Naive B cell (primary cell): ENCODE data around the gene TIAM1. TPM values are rescaled to one million over a fixed set of nuclear protein-coding genes. Genes with fewer than 3 reads are reported as not detected.

Experiments
- ATAC-seq, 2 donors: fragments of 150-1000 bp; cut with Tn5 transposase; 2 replicates each; pipeline ENCODE4 v1.10.0; 2021; ENCODE audit warnings: low read depth in 2 of 2, mild to moderate bottlenecking in 2 of 2, moderate library complexity in 2 of 2
- DNase-seq: peaks from one replicate; pipeline ENCODE4 v3.0.0; 2022
- H3K27ac Mint-ChIP-seq, 6 donors: one replicate each; pipeline ENCODE4 v1.8.0; 2020 to 2022; ENCODE audit warnings: mild to moderate bottlenecking in 6 of 6, mixed read lengths in 6 of 6, moderate library complexity in 5 of 6, inconsistent platforms in 2 of 6
- H3K27me3 Mint-ChIP-seq, 3 donors: one replicate each; pipeline ENCODE4 v1.8.0; 2021 to 2022; ENCODE audit warnings: mixed read lengths in 3 of 3, mild to moderate bottlenecking in 1 of 3
- H3K36me3 Mint-ChIP-seq, 2 donors: one replicate each; pipeline ENCODE4 v1.8.0; 2020 to 2022; ENCODE audit warnings: mixed read lengths in 2 of 2, inconsistent platforms in 1 of 2, mild to moderate bottlenecking in 1 of 2
- H3K4me1 Mint-ChIP-seq, 3 donors: one replicate each; pipeline ENCODE4 v1.8.0; 2020 to 2022; ENCODE audit warnings: mixed read lengths in 3 of 3, inconsistent platforms in 1 of 3, mild to moderate bottlenecking in 1 of 3, moderate library complexity in 1 of 3
- H3K4me3 Mint-ChIP-seq, 8 donors: one replicate each; pipeline ENCODE4 v1.8.0; 2020 to 2022; ENCODE audit warnings: mild to moderate bottlenecking in 8 of 8, mixed read lengths in 8 of 8, moderate library complexity in 8 of 8, inconsistent platforms in 2 of 8
- H3K9me3 Mint-ChIP-seq, 7 donors: one replicate each; pipeline ENCODE4 v1.8.0; 2020 to 2022; ENCODE audit warnings: mixed read lengths in 7 of 7, mild to moderate bottlenecking in 5 of 7, inconsistent platforms in 2 of 7, moderate library complexity in 1 of 7
- polyA plus RNA-seq, 6 donors: library from polyadenylated mRNA; unstranded; fragments of 300-500 nt; fragmentation: Illumina TruSeq; gene quantifications; one replicate each; pipeline ENCODE4 v1.2.3, GENCODE V29; 2021; ENCODE audit warnings: low read depth in 6 of 6

The TIAM1 gene
- polyA plus RNA-seq, 6 donors from 2014 or later = 0.05 to 0.31 (median 0.11) TPM; not detected in 2

DNA sequence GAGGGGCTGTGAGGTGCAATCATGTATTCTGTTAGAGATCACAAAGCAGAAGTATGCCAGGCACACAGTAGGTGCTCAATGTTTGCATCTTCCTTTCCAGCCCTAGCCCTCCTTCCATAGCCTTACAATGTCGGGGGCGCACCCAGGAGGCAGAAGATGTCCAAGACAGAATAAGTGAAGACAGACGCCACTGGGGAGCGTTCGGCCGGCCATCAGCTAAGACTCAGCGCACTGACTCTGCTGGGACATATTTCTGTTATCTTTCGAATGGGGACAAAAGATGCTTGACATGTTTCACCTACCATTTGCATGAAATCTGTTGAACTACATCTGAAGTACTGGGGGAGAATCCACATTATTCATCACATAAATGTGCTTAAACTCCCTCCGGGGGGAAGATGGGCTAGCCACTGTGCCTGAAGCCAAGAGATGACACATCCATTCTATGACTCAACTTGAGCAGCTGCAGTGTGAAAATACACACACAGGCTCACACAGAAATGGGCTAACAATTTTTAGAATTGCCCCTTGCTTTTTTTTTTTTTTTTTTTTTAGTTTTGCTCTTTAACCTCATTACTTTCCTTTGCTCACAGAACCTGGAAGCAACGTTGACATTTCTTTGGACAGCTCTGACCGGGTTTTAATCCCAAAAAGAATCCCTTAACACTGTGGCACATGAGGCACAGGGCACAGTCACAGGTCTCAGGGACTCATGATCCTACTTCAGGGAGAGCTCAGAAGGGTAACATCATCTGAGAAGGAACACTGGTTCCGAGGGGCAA is 7.9 kb downstream of the TIAM1 start:
- Mint-ChIP-seq H3K4me3 (no peak overlapping the region), H3K9me3 (peaks cover 0 to 1% (median 0%) of the 10 kb centered on the region in 7 donors), H3K36me3 (no peaks in the 10 kb centered on the region), H3K4me1 (no peaks in the 10 kb centered on the region), H3K27me3 (peaks cover 7 to 17% (median 7%) of the 10 kb centered on the region in 3 donors), H3K27ac (no peak overlapping the region)
- no peak for ATAC-seq
- DNase-seq = no peak

DNA sequence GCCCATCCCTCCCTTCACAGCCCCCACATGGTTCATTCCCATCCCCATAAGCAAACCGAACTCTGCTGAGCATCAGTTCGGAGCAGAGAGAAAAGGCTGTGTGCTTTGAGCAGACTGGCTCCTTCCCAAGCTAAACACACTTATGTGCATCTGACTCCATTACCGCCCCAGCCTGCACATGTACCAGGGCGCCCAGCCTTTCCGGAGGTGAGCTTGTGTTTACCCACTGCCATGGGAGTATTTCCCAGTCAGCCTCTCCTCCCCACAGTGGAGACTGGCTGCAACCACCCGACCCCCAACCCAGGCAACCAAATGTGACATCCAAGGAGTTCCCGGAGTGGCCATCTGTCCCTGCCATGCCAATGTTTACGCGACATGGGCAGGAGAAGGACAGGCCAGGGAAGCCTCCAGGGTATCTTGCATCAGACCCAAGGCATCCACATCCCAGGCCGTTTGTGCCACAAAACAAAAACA is 9.4 kb downstream of the TIAM1 start:
- Mint-ChIP-seq H3K36me3 (no peaks in the 10 kb centered on the region), H3K9me3 (peaks cover 0 to 6% (median 1%) of the 10 kb centered on the region in 7 donors), H3K27ac (no peak overlapping the region), H3K4me3 (no peak overlapping the region), H3K27me3 (peaks cover 0 to 3% (median 0%) of the 10 kb centered on the region in 3 donors), H3K4me1 (no peaks in the 10 kb centered on the region)
- DNase-seq (no peak), ATAC-seq (no peak)

DNA sequence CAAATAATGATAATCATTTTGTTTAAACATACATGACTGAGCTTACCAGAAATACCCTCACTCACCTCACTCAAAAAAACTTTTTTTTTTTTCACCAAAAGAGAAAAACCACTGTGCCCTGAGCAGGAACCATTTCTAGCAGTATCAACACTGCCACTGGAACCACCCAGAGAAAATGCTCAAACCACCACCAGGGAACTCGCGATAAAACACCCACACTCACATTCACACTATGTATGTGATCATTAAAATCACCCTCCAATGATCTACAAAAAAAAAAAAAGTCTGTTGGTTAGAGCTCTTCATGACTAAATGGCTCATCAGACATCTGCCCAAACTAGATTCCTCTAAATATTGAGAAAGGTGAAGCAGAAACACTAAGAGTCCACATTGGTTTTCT is 11.5 kb downstream of the TIAM1 start:
- Mint-ChIP-seq H3K4me3 (no peak overlapping the region), H3K27ac (no peak overlapping the region), H3K36me3 (no peaks in the 10 kb centered on the region), H3K27me3 (no peaks in the 10 kb centered on the region), H3K9me3 (peaks cover 0 to 9% (median 3%) of the 10 kb centered on the region in 7 donors), H3K4me1 (peaks cover 0 to 3% (median 0%) of the 10 kb centered on the region in 3 donors)
- DNase-seq (no peak), ATAC-seq (no peak)

DNA sequence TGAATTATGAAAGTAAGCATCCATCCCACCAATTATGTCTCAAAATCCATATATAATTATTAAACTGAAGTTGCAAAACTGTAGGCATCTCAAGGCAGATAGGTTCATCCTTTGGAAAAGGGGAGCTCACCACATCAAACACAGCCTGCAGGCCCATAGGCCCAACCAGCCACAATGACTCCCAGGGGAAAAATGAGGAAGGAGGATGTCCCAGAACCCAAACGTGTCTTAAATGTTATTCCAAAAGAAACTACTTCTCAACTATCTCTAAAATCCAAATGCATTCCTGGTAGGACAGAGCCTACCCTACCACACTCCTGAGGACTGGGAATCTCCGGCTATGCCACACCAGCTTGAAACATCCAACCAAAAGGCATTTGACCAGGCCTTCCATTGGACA is 12.8 kb downstream of the TIAM1 start:
- Mint-ChIP-seq H3K27me3 (no peaks in the 10 kb centered on the region), H3K27ac (no peak overlapping the region), H3K9me3 (peaks cover 0 to 9% (median 3%) of the 10 kb centered on the region in 7 donors), H3K36me3 (no peaks in the 10 kb centered on the region), H3K4me1 (peaks cover 9 to 14% (median 11%) of the 10 kb centered on the region in 3 donors), H3K4me3 (no peak overlapping the region)
- DNase-seq = no peak
- ATAC-seq = no peak

DNA sequence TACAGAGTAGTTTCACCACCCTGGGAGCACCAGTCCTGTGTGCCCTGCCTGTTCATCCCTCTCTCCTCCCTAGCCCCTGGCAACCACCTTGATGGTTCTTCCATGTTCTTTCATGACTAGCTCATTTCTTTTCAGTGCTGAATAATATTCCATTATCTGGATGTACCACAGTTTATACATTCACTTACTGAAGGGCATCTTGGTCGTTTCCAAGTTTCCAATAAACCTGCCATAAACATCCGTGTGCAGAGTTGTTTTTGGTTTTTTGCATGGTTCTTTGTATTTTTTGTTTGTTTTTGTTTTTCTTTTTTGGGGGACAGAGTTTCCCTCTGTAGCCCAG is 13.9 kb downstream of the TIAM1 start:
- no peak overlapping the region for H3K27ac Mint-ChIP-seq
- H3K4me1 Mint-ChIP-seq = peaks cover 16 to 20% (median 17%) of the 10 kb centered on the region in 3 donors

DNA sequence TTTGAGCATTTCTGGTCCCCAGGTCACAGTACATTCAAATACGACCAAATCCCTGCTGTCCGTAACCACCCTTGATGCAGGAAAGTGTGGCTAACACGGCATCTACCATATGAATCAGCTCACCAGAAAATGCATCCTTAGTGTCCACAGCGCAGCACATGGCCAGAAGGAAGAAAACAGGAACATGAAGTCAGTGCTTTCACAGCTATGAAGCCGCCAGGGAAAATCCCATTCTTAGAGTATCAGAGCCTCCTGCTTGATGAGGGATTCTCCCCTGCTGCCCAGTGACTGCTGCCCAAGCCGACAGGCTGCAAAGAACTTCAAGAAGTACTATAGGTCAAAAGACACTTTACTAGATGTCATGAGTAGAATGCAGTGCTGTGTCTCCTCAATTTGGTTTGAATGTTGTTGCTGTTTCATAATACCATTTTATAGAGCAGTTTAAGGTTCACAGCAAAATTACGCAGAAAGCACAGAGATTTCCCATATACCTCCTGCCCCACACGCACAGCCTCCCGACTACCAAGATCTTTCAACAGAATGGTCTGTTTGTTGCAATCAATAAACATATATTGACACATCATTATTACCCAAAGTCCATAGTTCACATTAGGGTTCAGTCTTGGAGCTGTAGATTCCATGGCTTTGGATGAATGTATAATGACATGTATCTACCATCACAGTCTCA is 14.5 kb downstream of the TIAM1 start:
- DNase-seq = no peak
- no peaks in the 10 kb centered on the region for H3K27me3 Mint-ChIP-seq
- peaks cover 0 to 9% (median 3%) of the 10 kb centered on the region in 7 donors for H3K9me3 Mint-ChIP-seq
- peaks cover 16 to 20% (median 17%) of the 10 kb centered on the region in 3 donors for H3K4me1 Mint-ChIP-seq
- ATAC-seq = no peak
- no peak overlapping the region for H3K27ac Mint-ChIP-seq
- no peak overlapping the region for H3K4me3 Mint-ChIP-seq
- H3K36me3 Mint-ChIP-seq = no peaks in the 10 kb centered on the region

More for the DNA sequence above, 13.9 kb downstream of the TIAM1 start:
- no peaks in the 10 kb centered on the region for H3K27me3 Mint-ChIP-seq
- DNase-seq (no peak), ATAC-seq (no peak)
- peaks cover 0 to 9% (median 3%) of the 10 kb centered on the region in 7 donors for H3K9me3 Mint-ChIP-seq
- no peak overlapping the region for H3K4me3 Mint-ChIP-seq
- H3K36me3 Mint-ChIP-seq = no peaks in the 10 kb centered on the region

DNA sequence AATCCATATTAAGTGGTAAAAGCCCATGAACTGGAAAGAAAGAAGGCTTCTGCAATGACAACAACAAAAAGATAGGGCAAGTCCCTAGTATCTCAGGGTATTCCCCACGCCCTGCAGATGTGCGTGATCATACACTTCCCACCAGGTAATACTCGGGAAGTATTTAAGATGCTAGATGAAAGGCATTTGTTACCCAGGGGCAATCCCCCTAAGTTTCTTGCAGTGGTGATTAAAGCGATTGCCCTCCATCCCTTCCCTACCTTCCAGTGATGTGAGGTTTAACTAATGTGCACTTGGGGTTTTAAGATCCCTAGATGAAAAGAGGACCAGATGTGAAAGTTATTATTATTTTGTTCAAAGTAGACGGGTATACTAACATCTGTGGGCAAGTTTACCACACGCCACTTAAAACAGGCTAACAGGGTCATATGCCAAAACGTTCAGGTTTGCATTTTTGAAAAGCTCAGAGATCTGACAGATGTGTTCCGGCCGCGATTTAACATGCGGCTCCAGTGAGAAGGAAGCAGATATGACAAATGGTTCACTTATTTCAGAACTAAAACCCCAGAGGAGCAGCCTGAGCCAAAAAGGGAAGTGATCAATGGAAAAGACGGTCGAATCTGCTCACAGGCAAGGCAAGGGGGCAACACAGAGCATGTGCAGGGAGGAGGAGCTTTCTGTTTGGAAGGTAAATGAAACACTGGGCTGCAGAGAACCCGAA is 17.4 kb downstream of the TIAM1 start:
- H3K4me1 Mint-ChIP-seq = peaks cover 16 to 20% (median 17%) of the 10 kb centered on the region in 3 donors
- H3K27ac Mint-ChIP-seq = peak overlapping the region; percentile 44 to 62 (median 54)
- peaks cover 0 to 9% (median 3%) of the 10 kb centered on the region in 7 donors for H3K9me3 Mint-ChIP-seq
- no peaks in the 10 kb centered on the region for H3K27me3 Mint-ChIP-seq
- H3K4me3 Mint-ChIP-seq = peak overlapping the region; percentile 18 to 74 (median 65)
- H3K36me3 Mint-ChIP-seq = no peaks in the 10 kb centered on the region
- ATAC-seq (peak; percentile 91 to 92), DNase-seq (peak; percentile 66)

DNA sequence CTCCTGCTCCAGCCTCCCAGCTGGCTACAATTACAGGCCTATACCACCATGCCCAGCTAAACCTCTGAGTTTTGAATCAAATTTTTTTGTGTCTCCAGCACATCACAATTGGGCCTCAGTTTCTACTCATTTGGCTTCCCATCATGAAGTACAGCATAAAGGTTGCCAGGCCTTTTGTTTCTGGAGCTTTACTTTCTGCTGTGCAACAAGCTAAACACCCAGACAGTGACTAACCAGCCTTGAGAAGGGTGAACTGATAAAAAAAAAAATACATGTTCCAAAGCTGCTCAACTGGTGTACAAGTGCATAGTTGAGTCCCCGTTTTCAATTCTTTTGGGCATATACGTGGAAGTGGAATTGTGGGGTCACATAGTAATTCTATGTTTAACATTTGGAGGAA is 25.1 kb downstream of the TIAM1 start:
- no peaks in the 10 kb centered on the region for H3K36me3 Mint-ChIP-seq
- no peaks in the 10 kb centered on the region for H3K4me1 Mint-ChIP-seq
- no peak for DNase-seq
- no peaks in the 10 kb centered on the region for H3K27me3 Mint-ChIP-seq
- H3K27ac Mint-ChIP-seq = no peak overlapping the region
- ATAC-seq = no peak
- peaks cover 0 to 2% (median 0%) of the 10 kb centered on the region in 7 donors for H3K9me3 Mint-ChIP-seq
- H3K4me3 Mint-ChIP-seq = no peak overlapping the region

DNA sequence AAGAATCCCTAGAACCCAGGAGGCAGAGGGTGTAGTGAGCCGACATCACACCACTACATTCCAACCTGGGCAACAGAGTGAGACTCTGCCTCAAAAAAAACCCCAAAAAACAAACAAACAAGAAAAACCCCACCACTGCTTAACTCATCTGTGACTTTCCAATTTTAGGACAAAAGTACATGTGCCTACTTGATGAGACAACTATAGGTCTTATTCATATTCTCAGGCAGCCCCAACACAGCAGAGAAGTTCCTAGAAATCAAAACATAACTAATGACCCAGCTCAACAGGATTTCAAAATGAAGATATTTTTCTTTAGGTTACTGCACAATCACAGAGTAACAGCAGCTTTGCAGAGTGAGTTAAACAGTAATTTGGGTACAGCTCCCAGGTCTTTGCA is 26.4 kb downstream of the TIAM1 start:
- ATAC-seq (no peak), DNase-seq (no peak)
- no peaks in the 10 kb centered on the region for H3K36me3 Mint-ChIP-seq
- no peak overlapping the region for H3K27ac Mint-ChIP-seq
- H3K4me1 Mint-ChIP-seq = no peaks in the 10 kb centered on the region
- no peaks in the 10 kb centered on the region for H3K27me3 Mint-ChIP-seq
- no peak overlapping the region for H3K4me3 Mint-ChIP-seq
- H3K9me3 Mint-ChIP-seq = peaks cover 0 to 2% (median 0%) of the 10 kb centered on the region in 7 donors

DNA sequence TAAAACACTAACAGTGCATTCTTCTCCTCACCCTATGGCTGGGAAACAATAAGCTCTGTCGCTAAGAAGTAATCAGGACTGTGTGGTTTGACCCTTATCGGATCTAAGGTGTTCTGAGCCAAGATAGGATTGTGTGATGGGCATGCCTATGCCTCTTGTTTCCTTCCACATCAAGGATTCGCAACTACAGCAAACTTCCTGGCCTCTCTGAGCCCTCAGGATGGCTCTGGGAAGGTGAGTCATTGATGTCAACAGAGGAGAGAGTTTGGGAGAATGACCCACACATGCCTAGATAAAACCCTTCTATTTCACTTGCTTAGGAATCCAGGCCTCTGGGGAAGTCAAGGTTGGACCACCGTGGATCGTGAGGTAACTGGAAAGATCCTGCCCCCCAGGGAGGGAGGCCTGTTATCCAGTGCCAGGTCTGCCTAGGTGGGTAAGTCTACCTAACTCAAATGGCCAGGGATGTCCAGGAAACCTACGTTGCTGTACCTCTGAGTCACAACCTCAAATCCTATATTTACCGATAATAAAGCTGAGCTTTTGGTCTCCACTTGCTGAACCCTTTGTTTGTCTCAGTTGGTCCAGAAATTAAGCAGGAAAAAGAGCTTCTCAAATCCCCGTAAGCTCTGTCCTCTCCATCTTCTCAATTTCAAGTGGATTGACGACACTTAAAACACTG is 27.4 kb downstream of the TIAM1 start:
- Mint-ChIP-seq H3K36me3 (no peaks in the 10 kb centered on the region), H3K27ac (no peak overlapping the region), H3K4me3 (no peak overlapping the region), H3K9me3 (peaks cover 0 to 2% (median 0%) of the 10 kb centered on the region in 7 donors), H3K4me1 (no peaks in the 10 kb centered on the region), H3K27me3 (no peaks in the 10 kb centered on the region)
- ATAC-seq (no peak), DNase-seq (no peak)

DNA sequence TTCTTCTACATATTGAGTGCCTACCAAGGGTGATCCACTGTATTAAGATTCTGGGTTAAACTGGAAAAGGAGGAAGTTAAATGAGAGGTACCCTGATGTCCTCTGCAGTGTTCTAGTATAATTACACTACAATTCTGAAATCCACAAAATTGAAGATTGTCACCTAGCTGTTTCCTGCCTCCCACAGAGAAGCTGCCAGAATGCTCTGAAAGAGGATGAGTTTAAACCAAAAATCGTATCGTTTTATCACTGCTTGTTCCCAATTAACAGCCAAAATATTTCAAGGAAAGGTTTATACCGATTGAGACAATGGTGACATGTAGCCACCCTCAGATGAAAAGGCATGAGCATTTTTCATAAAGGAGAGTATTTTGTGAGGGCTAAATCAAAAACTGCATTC is 28.0 kb downstream of the TIAM1 start:
- H3K9me3 Mint-ChIP-seq = peaks cover 0 to 2% (median 0%) of the 10 kb centered on the region in 7 donors
- H3K36me3 Mint-ChIP-seq = no peaks in the 10 kb centered on the region
- H3K27me3 Mint-ChIP-seq = no peaks in the 10 kb centered on the region
- H3K4me1 Mint-ChIP-seq = no peaks in the 10 kb centered on the region
- DNase-seq = no peak
- no peak for ATAC-seq
- no peak overlapping the region for H3K27ac Mint-ChIP-seq
- no peak overlapping the region for H3K4me3 Mint-ChIP-seq

DNA sequence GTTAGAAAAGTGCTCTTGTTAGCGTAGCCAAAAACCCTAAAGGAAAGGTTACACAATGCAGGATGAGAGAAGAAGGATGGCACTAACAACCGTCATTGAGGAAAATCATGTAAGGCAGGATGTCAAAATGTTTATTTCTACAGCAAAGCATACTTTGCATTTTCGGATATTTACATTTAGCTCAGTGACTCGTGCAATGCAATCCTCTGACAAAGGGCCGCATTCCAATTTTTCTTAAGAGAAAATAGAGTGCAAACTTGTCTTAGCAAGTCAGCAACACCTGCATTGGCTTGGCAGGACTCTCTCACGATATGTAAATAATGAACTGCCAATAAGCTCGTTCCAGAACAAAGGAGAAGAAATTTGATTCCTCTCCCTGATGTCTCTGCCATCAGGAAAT is 33.3 kb downstream of the TIAM1 start:
- DNase-seq = no peak
- Mint-ChIP-seq H3K27ac (no peak overlapping the region), H3K4me1 (no peaks in the 10 kb centered on the region), H3K36me3 (no peaks in the 10 kb centered on the region), H3K4me3 (no peak overlapping the region), H3K9me3 (no peaks in the 10 kb centered on the region), H3K27me3 (no peaks in the 10 kb centered on the region)
- no peak for ATAC-seq

DNA sequence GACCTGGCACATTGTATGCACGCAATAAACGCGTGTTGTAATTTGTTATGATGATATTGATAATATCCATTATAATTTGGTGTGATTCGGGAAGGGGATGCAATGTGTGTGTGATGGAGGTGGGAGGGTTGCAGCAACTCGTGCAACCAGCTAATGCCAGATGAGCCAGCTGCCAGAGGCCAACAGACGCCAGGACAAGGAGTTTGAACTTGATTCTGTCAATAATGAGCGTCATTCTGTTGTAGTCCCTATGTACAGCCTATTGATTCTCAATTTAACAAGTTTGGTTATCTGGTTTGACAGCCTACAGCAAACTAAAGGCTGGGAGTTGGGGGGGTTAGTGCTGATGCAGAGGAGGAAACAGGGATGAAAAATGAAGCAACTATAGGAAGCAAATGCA is 35.5 kb downstream of the TIAM1 start:
- no peaks in the 10 kb centered on the region for H3K27me3 Mint-ChIP-seq

More for the DNA sequence above, 35.5 kb downstream of the TIAM1 start:
- no peaks in the 10 kb centered on the region for H3K4me1 Mint-ChIP-seq
- H3K9me3 Mint-ChIP-seq = no peaks in the 10 kb centered on the region
- no peak overlapping the region for H3K4me3 Mint-ChIP-seq
- no peak overlapping the region for H3K27ac Mint-ChIP-seq
- no peaks in the 10 kb centered on the region for H3K36me3 Mint-ChIP-seq
- ATAC-seq (no peak), DNase-seq (no peak)
